PC-3 (cell line): Measurements from ENCODE around the gene SLC25A25.

ENCODE experiments used
- EZH2 ChIP-seq: fragments of 300-600 bp; sonication (generic); IDR thresholded peaks from one replicate; pipeline ENCODE4 v1.6.1; 2017; ENCODE audit warnings: antibody characterized with exemption, mild to moderate bottlenecking, low read length; ENCODE audit not compliant: unreplicated experiment
- TF ChIP-seq, protein P1 (sequence below): fragments of 300-600 bp; sonication (generic); conservative IDR thresholded peaks from 2 replicates; pipeline ENCODE4 v1.5.1; 2017; ENCODE audit warnings: antibody characterized with exemption, low read depth, mild to moderate bottlenecking, low read length

DNA sequence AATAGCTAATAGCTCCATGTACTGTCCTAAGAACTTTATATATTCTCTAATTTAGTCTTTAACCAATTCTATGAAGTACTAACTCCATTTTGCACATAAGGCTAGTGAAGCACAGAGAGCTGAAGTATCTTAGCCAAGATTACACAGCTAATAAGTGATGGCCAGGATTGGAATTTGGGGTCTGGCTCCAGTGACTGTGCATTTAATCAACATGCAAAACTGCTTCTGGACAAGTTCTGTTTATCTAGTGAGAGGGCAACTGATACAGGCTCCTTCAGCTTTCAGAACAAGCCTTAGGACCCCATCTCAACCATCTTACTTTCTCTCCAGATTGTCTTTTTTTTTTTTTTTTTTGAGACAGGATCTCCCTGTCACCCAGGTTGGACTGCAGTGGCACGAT, 21.3 kb downstream of the SLC25A25 start:
- TF ChIP-seq EZH2: no peak
- TF ChIP-seq, protein P1, sequence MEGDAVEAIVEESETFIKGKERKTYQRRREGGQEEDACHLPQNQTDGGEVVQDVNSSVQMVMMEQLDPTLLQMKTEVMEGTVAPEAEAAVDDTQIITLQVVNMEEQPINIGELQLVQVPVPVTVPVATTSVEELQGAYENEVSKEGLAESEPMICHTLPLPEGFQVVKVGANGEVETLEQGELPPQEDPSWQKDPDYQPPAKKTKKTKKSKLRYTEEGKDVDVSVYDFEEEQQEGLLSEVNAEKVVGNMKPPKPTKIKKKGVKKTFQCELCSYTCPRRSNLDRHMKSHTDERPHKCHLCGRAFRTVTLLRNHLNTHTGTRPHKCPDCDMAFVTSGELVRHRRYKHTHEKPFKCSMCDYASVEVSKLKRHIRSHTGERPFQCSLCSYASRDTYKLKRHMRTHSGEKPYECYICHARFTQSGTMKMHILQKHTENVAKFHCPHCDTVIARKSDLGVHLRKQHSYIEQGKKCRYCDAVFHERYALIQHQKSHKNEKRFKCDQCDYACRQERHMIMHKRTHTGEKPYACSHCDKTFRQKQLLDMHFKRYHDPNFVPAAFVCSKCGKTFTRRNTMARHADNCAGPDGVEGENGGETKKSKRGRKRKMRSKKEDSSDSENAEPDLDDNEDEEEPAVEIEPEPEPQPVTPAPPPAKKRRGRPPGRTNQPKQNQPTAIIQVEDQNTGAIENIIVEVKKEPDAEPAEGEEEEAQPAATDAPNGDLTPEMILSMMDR: no peak
